GM23338 (cell line): ENCODE measurements around the gene NAA10. TPM values are rescaled to one million over a fixed set of nuclear protein-coding genes. Genes with fewer than 3 reads are reported as not detected.

Source experiments
- ATAC-seq: fragments of 200-7000 bp; cut with Tn5 transposase; 3 replicates; pipeline ENCODE4 v1.9.1; 2020
- DNase-seq: peaks from one replicate; pipeline ENCODE4 v3.0.0-alpha.2; 2015; ENCODE audit warnings: low spot score
- H2AFZ ChIP-seq: fragments of 200-600 bp; sonication (generic); 2 replicates; pipeline ENCODE4 v1.8.0; 2016; ENCODE audit warnings: antibody characterized with exemption, mild to moderate bottlenecking, moderate library complexity
- H3F3A ChIP-seq: fragments of 200-600 bp; sonication (generic); replicated peaks from 2 replicates; pipeline ENCODE4 v1.8.0; 2017; ENCODE audit warnings: antibody characterized with exemption, mixed run types, low read depth
- H3K27ac ChIP-seq: fragments of 200-600 bp; sonication (generic); 2 replicates; pipeline ENCODE4 v1.6.1; 2016; ENCODE audit warnings: low read depth
- H3K27me3 ChIP-seq: fragments of 200-600 bp; sonication (generic); 2 replicates; pipeline ENCODE4 v1.8.0; 2016; ENCODE audit warnings: mild to moderate bottlenecking, mixed run types, moderate library complexity; ENCODE audit not compliant: insufficient read depth
- H3K36me3 ChIP-seq: fragments of 200-600 bp; sonication (generic); 2 replicates; pipeline ENCODE4 v1.8.0; 2016; ENCODE audit warnings: mild to moderate bottlenecking; ENCODE audit not compliant: insufficient read depth
- H3K4me1 ChIP-seq: fragments of 200-600 bp; sonication (generic); 2 replicates; pipeline ENCODE4 v1.8.0; 2016; ENCODE audit warnings: mild to moderate bottlenecking, moderate library complexity; ENCODE audit not compliant: insufficient read depth
- H3K4me2 ChIP-seq: fragments of 200-600 bp; sonication (generic); 2 replicates; pipeline ENCODE4 v1.7.1; 2017; ENCODE audit warnings: mixed run types
- H3K4me3 ChIP-seq: fragments of 200-600 bp; sonication (generic); 2 replicates; pipeline ENCODE4 v1.6.1; 2016; ENCODE audit warnings: mixed run types
- H3K79me2 ChIP-seq: fragments of 200-600 bp; sonication (generic); replicated peaks from 2 replicates; pipeline ENCODE4 v1.8.0; 2017; ENCODE audit warnings: mild to moderate bottlenecking; ENCODE audit not compliant: insufficient read depth
- H3K9me2 ChIP-seq: fragments of 200-600 bp; sonication (generic); 2 replicates; pipeline ENCODE4 v1.8.0; 2017; ENCODE audit not compliant: insufficient read depth
- H4K20me1 ChIP-seq: fragments of 200-600 bp; sonication (generic); replicated peaks from 2 replicates; pipeline ENCODE4 v1.8.0; 2017; ENCODE audit warnings: mild to moderate bottlenecking; ENCODE audit not compliant: insufficient read depth
- H3K27ac Mint-ChIP-seq: 2 replicates; pipeline ENCODE4 v1.8.0; 2020; ENCODE audit warnings: inconsistent platforms, mild to moderate bottlenecking, moderate library complexity, mixed read lengths
- H3K27me3 Mint-ChIP-seq: 3 replicates; pipeline ENCODE4 v1.8.0; 2022; ENCODE audit warnings: low read depth, mild to moderate bottlenecking, moderate library complexity, mixed read lengths, inconsistent platforms; ENCODE audit not compliant: insufficient read depth, poor library complexity
- H3K36me3 Mint-ChIP-seq: 3 replicates; pipeline ENCODE4 v1.8.0; 2021; ENCODE audit warnings: low read depth, mild to moderate bottlenecking, inconsistent platforms, moderate library complexity, mixed read lengths
- H3K4me1 Mint-ChIP-seq: 3 replicates; pipeline ENCODE4 v1.8.0; 2020; ENCODE audit warnings: mild to moderate bottlenecking, inconsistent platforms, mixed read lengths
- H3K4me3 Mint-ChIP-seq: 3 replicates; pipeline ENCODE4 v1.8.0; 2021; ENCODE audit warnings: moderate library complexity, mild to moderate bottlenecking, inconsistent platforms, mixed read lengths
- H3K9me3 Mint-ChIP-seq: 3 replicates; pipeline ENCODE4 v1.8.0; 2020; ENCODE audit warnings: moderate library complexity, mild to moderate bottlenecking, inconsistent platforms, mixed read lengths
- CREB1 ChIP-seq: fragments of 250-450 bp; sonication (Bioruptor Pico); IDR thresholded peaks from 2 replicates; pipeline ENCODE4 v1.5.0; 2020; ENCODE audit warnings: low read depth, mild to moderate bottlenecking, moderate library complexity
- EZH2 ChIP-seq: fragments of 200-600 bp; sonication (generic); IDR thresholded peaks from one replicate; pipeline ENCODE4 v1.8.0; 2017; ENCODE audit warnings: antibody characterized with exemption, mild to moderate bottlenecking, low read depth; ENCODE audit not compliant: unreplicated experiment
- EZH2phosphoT487 ChIP-seq: fragments of 200-600 bp; sonication (generic); IDR thresholded peaks from one replicate; pipeline ENCODE4 v1.8.1; 2018; ENCODE audit warnings: antibody characterized with exemption; ENCODE audit not compliant: unreplicated experiment
- JUNB ChIP-seq: IDR thresholded peaks from one replicate; pipeline ENCODE4 v1.6.1; 2016; ENCODE audit warnings: antibody characterized with exemption; ENCODE audit not compliant: unreplicated experiment
- POLR2AphosphoS5 ChIP-seq: IDR thresholded peaks from 2 replicates; pipeline ENCODE4 v1.6.1; 2016; ENCODE audit warnings: antibody characterized with exemption, low read depth
- ZNF114 ChIP-seq: fragments of 250-450 bp; sonication (Bioruptor Pico); IDR thresholded peaks from 2 replicates; pipeline ENCODE4 v1.5.0; 2020; ENCODE audit warnings: mild to moderate bottlenecking, moderate library complexity
- ZNF331 ChIP-seq: fragments of 250-450 bp; sonication (Bioruptor Pico); IDR thresholded peaks from 2 replicates; pipeline ENCODE4 v1.5.0; 2020; ENCODE audit warnings: low read depth, mild to moderate bottlenecking, moderate library complexity
- polyA plus RNA-seq: library from polyadenylated mRNA; unstranded; fragments of >200 nt; fragmentation: Nextera tagmentation; extraction: Ambion mirVana; gene quantifications from 2 replicates; pipeline ENCODE4 v1.2.1, GENCODE V29; 2016
- total RNA-seq: library from RNA; depleted of rRNA; stranded (reverse); fragments of >200 nt; shearing (Covaris generic); gene quantifications from 2 replicates; pipeline ENCODE4 v1.2.3, GENCODE V29; 2014
- TF ChIP-seq, protein P1 (sequence below): IDR thresholded peaks from one replicate; pipeline ENCODE4 v1.6.1; 2018; ENCODE audit warnings: antibody characterized with exemption; ENCODE audit not compliant: unreplicated experiment
- TF ChIP-seq, protein P2 (sequence below): fragments of 250-450 bp; sonication (Bioruptor Pico); IDR thresholded peaks from 2 replicates; pipeline ENCODE4 v1.5.0; 2020; ENCODE audit warnings: mild to moderate bottlenecking, moderate library complexity

NAA10 gene
- total and polyA plus RNA-seq, 2 experiments from 2014 or later = 136 to 145 TPM

DNA sequence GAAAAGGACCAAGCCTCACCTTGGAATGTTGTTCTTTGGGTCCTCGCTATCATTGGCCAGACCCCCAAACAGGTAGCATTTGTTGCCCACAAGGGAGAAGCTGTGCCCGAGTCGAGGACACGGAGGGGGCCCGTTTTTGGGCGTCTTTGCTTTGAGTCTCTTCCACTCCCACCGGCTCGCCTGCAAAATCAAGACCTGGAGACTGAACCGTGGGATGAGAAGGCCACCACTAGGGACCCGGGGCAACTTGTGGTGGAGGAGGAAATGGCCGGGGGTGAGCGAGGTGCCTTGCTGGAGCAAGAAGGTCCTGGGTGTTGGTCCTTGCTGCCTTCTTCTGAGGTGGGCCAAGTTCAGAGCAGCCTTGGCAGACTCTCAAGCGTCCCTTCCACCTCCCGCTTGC lies 29.3 kb upstream of the NAA10 start (continued):
- TF ChIP-seq EZH2 (no peak), CREB1 (CRISPR knock-in tag) (no peak)

DNA sequence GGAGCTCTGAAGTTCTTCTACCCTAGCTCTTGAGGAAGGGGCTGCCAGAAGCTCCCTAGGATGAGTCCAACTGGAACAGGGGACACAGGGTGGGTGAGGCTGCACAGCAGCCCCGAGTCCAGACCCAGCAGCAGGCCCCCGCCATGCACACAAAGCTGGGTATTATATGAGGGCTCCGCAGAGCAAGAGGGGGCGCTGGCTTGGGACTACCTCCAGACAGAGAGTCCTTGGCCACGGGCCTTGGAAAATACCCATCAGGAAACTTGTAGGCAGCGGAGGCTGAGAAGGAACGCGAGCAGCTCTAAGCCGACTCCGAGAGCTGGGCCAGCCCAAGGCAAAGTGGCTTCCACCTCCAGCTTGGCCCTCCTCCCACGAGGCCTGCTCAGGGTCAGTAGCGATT lies 28.7 kb upstream of the NAA10 start:
- ATAC-seq = no peak
- no peak overlapping the region for H3K4me3 ChIP-seq
- H3K4me1 ChIP-seq = peaks cover 10% of the 10 kb centered on the region
- TF ChIP-seq ZNF114 (CRISPR knock-in tag) = no peak
- TF ChIP-seq, protein P1, sequence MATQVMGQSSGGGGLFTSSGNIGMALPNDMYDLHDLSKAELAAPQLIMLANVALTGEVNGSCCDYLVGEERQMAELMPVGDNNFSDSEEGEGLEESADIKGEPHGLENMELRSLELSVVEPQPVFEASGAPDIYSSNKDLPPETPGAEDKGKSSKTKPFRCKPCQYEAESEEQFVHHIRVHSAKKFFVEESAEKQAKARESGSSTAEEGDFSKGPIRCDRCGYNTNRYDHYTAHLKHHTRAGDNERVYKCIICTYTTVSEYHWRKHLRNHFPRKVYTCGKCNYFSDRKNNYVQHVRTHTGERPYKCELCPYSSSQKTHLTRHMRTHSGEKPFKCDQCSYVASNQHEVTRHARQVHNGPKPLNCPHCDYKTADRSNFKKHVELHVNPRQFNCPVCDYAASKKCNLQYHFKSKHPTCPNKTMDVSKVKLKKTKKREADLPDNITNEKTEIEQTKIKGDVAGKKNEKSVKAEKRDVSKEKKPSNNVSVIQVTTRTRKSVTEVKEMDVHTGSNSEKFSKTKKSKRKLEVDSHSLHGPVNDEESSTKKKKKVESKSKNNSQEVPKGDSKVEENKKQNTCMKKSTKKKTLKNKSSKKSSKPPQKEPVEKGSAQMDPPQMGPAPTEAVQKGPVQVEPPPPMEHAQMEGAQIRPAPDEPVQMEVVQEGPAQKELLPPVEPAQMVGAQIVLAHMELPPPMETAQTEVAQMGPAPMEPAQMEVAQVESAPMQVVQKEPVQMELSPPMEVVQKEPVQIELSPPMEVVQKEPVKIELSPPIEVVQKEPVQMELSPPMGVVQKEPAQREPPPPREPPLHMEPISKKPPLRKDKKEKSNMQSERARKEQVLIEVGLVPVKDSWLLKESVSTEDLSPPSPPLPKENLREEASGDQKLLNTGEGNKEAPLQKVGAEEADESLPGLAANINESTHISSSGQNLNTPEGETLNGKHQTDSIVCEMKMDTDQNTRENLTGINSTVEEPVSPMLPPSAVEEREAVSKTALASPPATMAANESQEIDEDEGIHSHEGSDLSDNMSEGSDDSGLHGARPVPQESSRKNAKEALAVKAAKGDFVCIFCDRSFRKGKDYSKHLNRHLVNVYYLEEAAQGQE = no peak
- TF ChIP-seq EZH2phosphoT487 = no peak
- TF ChIP-seq POLR2AphosphoS5 = no peak
- TF ChIP-seq ZNF331 = no peak
- TF ChIP-seq CREB1 (CRISPR knock-in tag) = no peak
- no peak overlapping the region for H2AFZ ChIP-seq
- DNase-seq = no peak
- H3K79me2 ChIP-seq = peaks cover 57% of the 10 kb centered on the region
- H3K36me3 ChIP-seq = no peaks in the 10 kb centered on the region
- Mint-ChIP-seq H3K36me3 (peaks cover 62% of the 10 kb centered on the region), H3K27me3 (peaks cover 14% of the 10 kb centered on the region), H3K9me3 (no peaks in the 10 kb centered on the region; the same call in 2 of the 3 replicates), H3K4me3 (no peak overlapping the region), H3K27ac (no peak overlapping the region), H3K4me1 (peaks cover 19% of the 10 kb centered on the region)
- no peaks in the 10 kb centered on the region for H3K27me3 ChIP-seq
- H3F3A ChIP-seq = no peaks in the 10 kb centered on the region
- peaks cover 16% of the 10 kb centered on the region for H4K20me1 ChIP-seq
- no peaks in the 10 kb centered on the region for H3K9me2 ChIP-seq
- no peak overlapping the region for H3K4me2 ChIP-seq
- H3K27ac ChIP-seq = no peak overlapping the region

DNA sequence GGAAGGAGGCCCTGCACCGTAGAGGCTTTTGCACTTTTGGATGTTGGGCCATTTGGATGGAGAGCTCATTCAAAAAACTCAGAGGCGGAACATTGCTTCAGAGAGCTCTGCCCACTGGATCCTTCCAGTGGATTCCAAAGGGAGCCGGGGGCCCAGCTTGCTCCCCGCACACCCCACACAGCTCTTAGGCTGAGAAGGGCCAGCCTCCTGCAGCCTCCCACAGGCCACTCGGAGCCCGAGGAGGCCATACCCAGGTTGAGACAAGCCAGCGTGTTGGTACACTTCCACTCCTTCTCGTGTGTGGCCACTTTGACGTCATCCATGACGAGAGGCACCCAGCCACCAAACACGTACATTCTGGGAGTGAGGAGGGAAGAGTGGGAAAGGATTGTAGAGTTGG lies 26.5 kb upstream of the NAA10 start:
- Histone ChIP-seq H3K9me2 (no peaks in the 10 kb centered on the region), H3K79me2 (peaks cover 35% of the 10 kb centered on the region), H3K4me2 (no peak overlapping the region), H2AFZ (no peak overlapping the region), H3K27ac (no peak overlapping the region), H3K4me1 (no peaks in the 10 kb centered on the region), H3K36me3 (no peaks in the 10 kb centered on the region), H3K4me3 (no peak overlapping the region), H3K27me3 (no peaks in the 10 kb centered on the region), H3F3A (no peaks in the 10 kb centered on the region), H4K20me1 (no peaks in the 10 kb centered on the region)
- Mint-ChIP-seq H3K4me3 (no peak overlapping the region), H3K27ac (no peak overlapping the region), H3K36me3 (peaks cover 73% of the 10 kb centered on the region), H3K4me1 (peaks cover 2% of the 10 kb centered on the region; the same call in 2 of the 3 replicates), H3K27me3 (peaks cover 12% of the 10 kb centered on the region), H3K9me3 (no peaks in the 10 kb centered on the region; the same call in 2 of the 3 replicates)
- DNase-seq = no peak
- no peak for ATAC-seq
- TF ChIP-seq, protein P2, sequence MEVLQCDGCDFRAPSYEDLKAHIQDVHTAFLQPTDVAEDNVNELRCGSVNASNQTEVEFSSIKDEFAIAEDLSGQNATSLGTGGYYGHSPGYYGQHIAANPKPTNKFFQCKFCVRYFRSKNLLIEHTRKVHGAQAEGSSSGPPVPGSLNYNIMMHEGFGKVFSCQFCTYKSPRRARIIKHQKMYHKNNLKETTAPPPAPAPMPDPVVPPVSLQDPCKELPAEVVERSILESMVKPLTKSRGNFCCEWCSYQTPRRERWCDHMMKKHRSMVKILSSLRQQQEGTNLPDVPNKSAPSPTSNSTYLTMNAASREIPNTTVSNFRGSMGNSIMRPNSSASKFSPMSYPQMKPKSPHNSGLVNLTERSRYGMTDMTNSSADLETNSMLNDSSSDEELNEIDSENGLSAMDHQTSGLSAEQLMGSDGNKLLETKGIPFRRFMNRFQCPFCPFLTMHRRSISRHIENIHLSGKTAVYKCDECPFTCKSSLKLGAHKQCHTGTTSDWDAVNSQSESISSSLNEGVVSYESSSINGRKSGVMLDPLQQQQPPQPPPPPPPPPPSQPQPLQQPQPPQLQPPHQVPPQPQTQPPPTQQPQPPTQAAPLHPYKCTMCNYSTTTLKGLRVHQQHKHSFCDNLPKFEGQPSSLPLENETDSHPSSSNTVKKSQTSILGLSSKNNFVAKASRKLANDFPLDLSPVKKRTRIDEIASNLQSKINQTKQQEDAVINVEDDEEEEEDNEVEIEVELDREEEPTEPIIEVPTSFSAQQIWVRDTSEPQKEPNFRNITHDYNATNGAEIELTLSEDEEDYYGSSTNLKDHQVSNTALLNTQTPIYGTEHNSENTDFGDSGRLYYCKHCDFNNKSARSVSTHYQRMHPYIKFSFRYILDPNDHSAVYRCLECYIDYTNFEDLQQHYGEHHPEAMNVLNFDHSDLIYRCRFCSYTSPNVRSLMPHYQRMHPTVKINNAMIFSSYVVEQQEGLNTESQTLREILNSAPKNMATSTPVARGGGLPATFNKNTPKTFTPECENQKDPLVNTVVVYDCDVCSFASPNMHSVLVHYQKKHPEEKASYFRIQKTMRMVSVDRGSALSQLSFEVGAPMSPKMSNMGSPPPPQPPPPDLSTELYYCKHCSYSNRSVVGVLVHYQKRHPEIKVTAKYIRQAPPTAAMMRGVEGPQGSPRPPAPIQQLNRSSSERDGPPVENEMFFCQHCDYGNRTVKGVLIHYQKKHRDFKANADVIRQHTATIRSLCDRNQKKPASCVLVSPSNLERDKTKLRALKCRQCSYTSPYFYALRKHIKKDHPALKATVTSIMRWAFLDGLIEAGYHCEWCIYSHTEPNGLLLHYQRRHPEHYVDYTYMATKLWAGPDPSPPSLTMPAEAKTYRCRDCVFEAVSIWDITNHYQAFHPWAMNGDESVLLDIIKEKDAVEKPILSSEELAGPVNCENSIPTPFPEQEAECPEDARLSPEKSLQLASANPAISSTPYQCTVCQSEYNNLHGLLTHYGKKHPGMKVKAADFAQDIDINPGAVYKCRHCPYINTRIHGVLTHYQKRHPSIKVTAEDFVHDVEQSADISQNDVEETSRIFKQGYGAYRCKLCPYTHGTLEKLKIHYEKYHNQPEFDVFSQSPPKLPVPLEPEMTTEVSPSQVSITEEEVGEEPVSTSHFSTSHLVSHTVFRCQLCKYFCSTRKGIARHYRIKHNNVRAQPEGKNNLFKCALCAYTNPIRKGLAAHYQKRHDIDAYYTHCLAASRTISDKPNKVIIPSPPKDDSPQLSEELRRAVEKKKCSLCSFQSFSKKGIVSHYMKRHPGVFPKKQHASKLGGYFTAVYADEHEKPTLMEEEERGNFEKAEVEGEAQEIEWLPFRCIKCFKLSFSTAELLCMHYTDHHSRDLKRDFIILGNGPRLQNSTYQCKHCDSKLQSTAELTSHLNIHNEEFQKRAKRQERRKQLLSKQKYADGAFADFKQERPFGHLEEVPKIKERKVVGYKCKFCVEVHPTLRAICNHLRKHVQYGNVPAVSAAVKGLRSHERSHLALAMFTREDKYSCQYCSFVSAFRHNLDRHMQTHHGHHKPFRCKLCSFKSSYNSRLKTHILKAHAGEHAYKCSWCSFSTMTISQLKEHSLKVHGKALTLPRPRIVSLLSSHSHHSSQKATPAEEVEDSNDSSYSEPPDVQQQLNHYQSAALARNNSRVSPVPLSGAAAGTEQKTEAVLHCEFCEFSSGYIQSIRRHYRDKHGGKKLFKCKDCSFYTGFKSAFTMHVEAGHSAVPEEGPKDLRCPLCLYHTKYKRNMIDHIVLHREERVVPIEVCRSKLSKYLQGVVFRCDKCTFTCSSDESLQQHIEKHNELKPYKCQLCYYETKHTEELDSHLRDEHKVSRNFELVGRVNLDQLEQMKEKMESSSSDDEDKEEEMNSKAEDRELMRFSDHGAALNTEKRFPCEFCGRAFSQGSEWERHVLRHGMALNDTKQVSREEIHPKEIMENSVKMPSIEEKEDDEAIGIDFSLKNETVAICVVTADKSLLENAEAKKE (CRISPR knock-in tag) = no peak
- TF ChIP-seq JUNB (no peak), ZNF114 (CRISPR knock-in tag) (no peak)
